ENCODE measurements around the gene GPRC5D.

GPRC5D gene

GRCh38 chr12:12933742-12934141, 18.2 kb downstream of the GPRC5D start:
- no peak for DNase-seq

GRCh38 chr12:12930633-12931219, 21.2 kb downstream of the GPRC5D start:
- DNase-seq: no peak

- DNase-seq: no peak
Measured at GRCh38 chr12:12929696-12930095, 22.3 kb downstream of the GPRC5D start.

GRCh38 chr12:12927211-12928079, 24.5 kb downstream of the GPRC5D start:
- DNase-seq: no peak

GRCh38 chr12:12926571-12927071, 25.3 kb downstream of the GPRC5D start:
- DNase-seq: no peak

- no peak for DNase-seq
Measured at GRCh38 chr12:12925388-12925787, 26.6 kb downstream of the GPRC5D start.

- DNase-seq: no peak
Measured at GRCh38 chr12:12924169-12924568, 27.8 kb downstream of the GPRC5D start.

GRCh38 chr12:12922978-12923377, 29.0 kb downstream of the GPRC5D start:
- DNase-seq: no peak

GRCh38 chr12:12922191-12922616, 29.8 kb downstream of the GPRC5D start:
- DNase-seq: no peak

GRCh38 chr12:12919666-12920435, 32.1 kb downstream of the GPRC5D start:
- DNase-seq: no peak

GRCh38 chr12:12918781-12919389, 33.1 kb downstream of the GPRC5D start:
- no peak for DNase-seq

GRCh38 chr12:12917517-12917916, 34.5 kb downstream of the GPRC5D start:
- no peak for DNase-seq

- peak; percentile 58 to 62 for DNase-seq
Measured at GRCh38 chr12:12916135-12916944, 35.6 kb downstream of the GPRC5D start.

GRCh38 chr12:12915656-12916055, 36.3 kb downstream of the GPRC5D start:
- DNase-seq: no peak

GRCh38 chr12:12912711-12913110, 39.3 kb downstream of the GPRC5D start:
- no peak for DNase-seq

GRCh38 chr12:12909995-12910420, 42.0 kb downstream of the GPRC5D start:
- no peak for DNase-seq

- no peak for DNase-seq
Measured at GRCh38 chr12:12909228-12909994, 42.6 kb downstream of the GPRC5D start.

GRCh38 chr12:12908711-12909110, 43.3 kb downstream of the GPRC5D start:
- no peak for DNase-seq

- DNase-seq: no peak
Measured at GRCh38 chr12:12908252-12908651, 43.7 kb downstream of the GPRC5D start.

- DNase-seq: no peak
Measured at GRCh38 chr12:12907552-12907951, 44.4 kb downstream of the GPRC5D start.
